Measurements from ENCODE around the gene NACC2.

DNA sequence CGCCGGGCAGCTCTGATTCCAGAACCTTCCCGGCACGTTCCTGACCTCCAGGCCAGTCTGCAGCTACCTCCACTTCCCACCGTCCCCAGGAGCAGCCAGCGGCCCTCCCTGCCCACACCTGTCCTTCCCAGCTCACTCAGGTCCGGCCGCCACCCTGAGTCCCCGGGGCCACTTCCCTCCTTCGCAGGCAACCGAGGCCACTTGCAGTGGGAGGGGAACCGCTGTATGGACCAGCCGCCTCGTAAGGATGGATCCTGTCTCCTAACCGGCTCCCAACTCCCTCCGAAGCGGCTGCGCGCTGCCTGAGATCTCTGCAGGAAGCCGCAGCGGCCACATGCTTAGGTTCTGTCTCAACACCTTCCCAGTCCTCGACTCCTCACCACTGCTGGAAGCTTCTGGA lies 16.1 kb upstream of the NACC2 start:
- TF ChIP-seq, protein P1, sequence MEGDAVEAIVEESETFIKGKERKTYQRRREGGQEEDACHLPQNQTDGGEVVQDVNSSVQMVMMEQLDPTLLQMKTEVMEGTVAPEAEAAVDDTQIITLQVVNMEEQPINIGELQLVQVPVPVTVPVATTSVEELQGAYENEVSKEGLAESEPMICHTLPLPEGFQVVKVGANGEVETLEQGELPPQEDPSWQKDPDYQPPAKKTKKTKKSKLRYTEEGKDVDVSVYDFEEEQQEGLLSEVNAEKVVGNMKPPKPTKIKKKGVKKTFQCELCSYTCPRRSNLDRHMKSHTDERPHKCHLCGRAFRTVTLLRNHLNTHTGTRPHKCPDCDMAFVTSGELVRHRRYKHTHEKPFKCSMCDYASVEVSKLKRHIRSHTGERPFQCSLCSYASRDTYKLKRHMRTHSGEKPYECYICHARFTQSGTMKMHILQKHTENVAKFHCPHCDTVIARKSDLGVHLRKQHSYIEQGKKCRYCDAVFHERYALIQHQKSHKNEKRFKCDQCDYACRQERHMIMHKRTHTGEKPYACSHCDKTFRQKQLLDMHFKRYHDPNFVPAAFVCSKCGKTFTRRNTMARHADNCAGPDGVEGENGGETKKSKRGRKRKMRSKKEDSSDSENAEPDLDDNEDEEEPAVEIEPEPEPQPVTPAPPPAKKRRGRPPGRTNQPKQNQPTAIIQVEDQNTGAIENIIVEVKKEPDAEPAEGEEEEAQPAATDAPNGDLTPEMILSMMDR (conservative IDR thresholded peaks at IDR 0.05 in 1 of 2, IDR thresholded peaks at IDR 0.05 in 1 of 2; ENCODE audit: low read depth in 1 of 2, low read length in 2 of 2), result no peak
- no peak for TF ChIP-seq EZH2 (IDR thresholded peaks at IDR 0.05; ENCODE audit: low read length, missing control alignments)

All from fibroblast of lung (primary cell).